GM18505 (cell line): ENCODE measurements around the gene PTPRM.

Source experiments
- ATAC-seq: cut with Tn5 transposase; IDR thresholded peaks from one replicate; pipeline ENCODE4 v1.9.1; 2021; ENCODE audit not compliant: unreplicated experiment
- POLR2A ChIP-seq: IDR thresholded peaks from 4 replicates; pipeline ENCODE4 v1.6.1; 2011; ENCODE audit warnings: borderline replicate concordance; ENCODE audit not compliant: insufficient read depth, insufficient read length; ENCODE audit errors: extremely low read depth

PTPRM gene

GRCh38 chr18:7663366-7664312 is 96.5 kb downstream of the PTPRM start:
- TF ChIP-seq POLR2A, result no peak
- ATAC-seq, result no peak

- no peak for TF ChIP-seq POLR2A
- no peak for ATAC-seq
These were observed 99.2 kb downstream of the PTPRM start for GRCh38 chr18:7666195-7666776.

- no peak for ATAC-seq
- TF ChIP-seq POLR2A, result no peak
These were observed 101.3 kb downstream of the PTPRM start for GRCh38 chr18:7668392-7668791.

GRCh38 chr18:7669361-7669760 is 102.2 kb downstream of the PTPRM start:
- ATAC-seq, result no peak
- no peak for TF ChIP-seq POLR2A

- no peak for TF ChIP-seq POLR2A
- no peak for ATAC-seq
These were observed 104.0 kb downstream of the PTPRM start for GRCh38 chr18:7671105-7671504.

- ATAC-seq, result no peak
- TF ChIP-seq POLR2A, result no peak
These were observed 109.2 kb downstream of the PTPRM start for GRCh38 chr18:7676253-7676873.

GRCh38 chr18:7677001-7677400 is 109.9 kb downstream of the PTPRM start:
- ATAC-seq, result no peak
- no peak for TF ChIP-seq POLR2A

GRCh38 chr18:7677424-7677823 is 110.3 kb downstream of the PTPRM start:
- TF ChIP-seq POLR2A, result no peak
- ATAC-seq, result no peak

- no peak for ATAC-seq
- TF ChIP-seq POLR2A, result no peak
These were observed 111.3 kb downstream of the PTPRM start for GRCh38 chr18:7678389-7678788.

GRCh38 chr18:7678801-7679200 is 111.7 kb downstream of the PTPRM start:
- no peak for TF ChIP-seq POLR2A
- no peak for ATAC-seq

GRCh38 chr18:7681298-7681697 is 114.2 kb downstream of the PTPRM start:
- no peak for ATAC-seq
- TF ChIP-seq POLR2A, result no peak

- no peak for ATAC-seq
These were observed 115.2 kb downstream of the PTPRM start for GRCh38 chr18:7682321-7682720.

GRCh38 chr18:7683753-7684152 is 116.6 kb downstream of the PTPRM start:
- no peak for ATAC-seq
- no peak for TF ChIP-seq POLR2A

More at GRCh38 chr18:7682321-7682720, 115.2 kb downstream of the PTPRM start:
- TF ChIP-seq POLR2A, result no peak

- TF ChIP-seq POLR2A, result no peak
- no peak for ATAC-seq
These were observed 117.2 kb downstream of the PTPRM start for GRCh38 chr18:7684357-7684756.

GRCh38 chr18:7684966-7685365 is 117.8 kb downstream of the PTPRM start:
- ATAC-seq, result no peak
- no peak for TF ChIP-seq POLR2A

GRCh38 chr18:7686278-7686677 is 119.2 kb downstream of the PTPRM start:
- TF ChIP-seq POLR2A, result no peak
- ATAC-seq, result no peak
